ENCODE results near the gene HNRNPH2.
A peak's percentile ranks its signal among the peaks of the same experiment; 100 is the strongest.

HNRNPH2 gene

GRCh38 chrX:101460669-101461068, 52.6 kb downstream of the HNRNPH2 start:
- FAIRE-seq (no peak), DNase-seq (ENCODE audit: low spot score) (no peak)

DNA sequence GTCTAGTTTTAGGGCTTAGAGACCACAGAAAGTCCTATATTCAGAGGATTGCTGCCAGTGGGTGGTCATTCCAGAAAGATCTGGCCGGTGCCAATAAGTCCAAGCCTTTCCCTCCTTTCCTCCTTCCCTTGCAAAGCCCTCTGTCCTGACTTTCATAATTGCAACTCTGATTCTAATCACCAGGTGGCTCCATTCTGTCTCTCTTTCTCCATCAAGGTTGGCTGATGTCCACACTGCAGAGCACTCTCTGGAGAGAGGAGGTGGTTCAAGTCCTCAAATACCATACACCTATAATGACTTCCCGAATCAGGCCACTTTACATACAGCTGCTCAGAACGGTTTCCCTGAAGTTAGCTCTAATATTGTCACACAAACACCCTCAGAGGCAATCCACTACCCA, 54.9 kb downstream of the HNRNPH2 start:
- no peak for FAIRE-seq
- peak; percentile 27 for DNase-seq (ENCODE audit: low spot score)

Measured in urothelium cell line (cell line).